ENCODE measurements around the gene TNNI3K. TPM values are rescaled to one million over a fixed set of nuclear protein-coding genes. Genes with fewer than 3 reads are reported as not detected.

TNNI3K gene
- total and polyA plus RNA-seq, 2 of the 8 experiments (the other 6 are each of a cell fraction or from before 2014, with no cell fraction given), result 0.41 to 0.48 TPM

DNA sequence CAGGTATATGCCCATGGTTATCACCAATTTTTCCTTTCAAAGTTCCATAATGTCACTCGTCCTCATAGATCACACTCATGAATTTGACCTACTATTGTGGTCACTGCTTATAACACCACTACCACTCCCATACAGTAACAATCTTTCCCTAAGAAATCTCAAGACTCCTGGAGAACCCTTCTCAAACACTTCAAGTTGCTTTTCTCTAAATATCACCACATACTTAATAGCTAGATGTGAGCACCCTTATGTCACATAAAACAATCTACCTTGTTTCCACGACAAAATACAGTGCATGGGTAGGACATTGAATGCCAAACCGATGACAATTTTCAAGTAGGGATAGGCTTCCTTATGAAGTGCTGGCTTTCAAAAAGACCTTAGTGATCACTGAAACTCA is 172.7 kb downstream of the TNNI3K start (continued):
- TF ChIP-seq CHD7 (IDR thresholded peaks at IDR 0.05; ENCODE audit: insufficient replicate concordance, low read length) (no peak), RAD21 (IDR thresholded peaks at IDR 0.05 in 1 of 2, conservative IDR thresholded peaks at IDR 0.05 in 1 of 2; ENCODE audit: low read depth in 2 of 2, low read length in 2 of 2) (no peak), SP1 (IDR thresholded peaks at IDR 0.05; ENCODE audit: low read depth, low read length) (no peak), SP2 (IDR thresholded peaks at IDR 0.05; ENCODE audit: low read length) (no peak), POLR2A (IDR thresholded peaks at IDR 0.05; ENCODE audit: control extremely low read depth in 1 of 2, low read depth in 2 of 2, low read length in 2 of 2) (no peak), BCL11A (IDR thresholded peaks at IDR 0.05; ENCODE audit: low read depth in 2 of 2, low read length in 2 of 2) (no peak), YY1 (IDR thresholded peaks at IDR 0.05; ENCODE audit: low read depth, low read length) (no peak), JUN (IDR thresholded peaks at IDR 0.05; ENCODE audit: low read depth, low read length) (no peak), CEBPB (IDR thresholded peaks at IDR 0.05; ENCODE audit: low read depth, low read length) (no peak), FOSL1 (IDR thresholded peaks at IDR 0.05; ENCODE audit: insufficient read depth, low read depth, low read length) (no peak)
- TF ChIP-seq, protein P1, sequence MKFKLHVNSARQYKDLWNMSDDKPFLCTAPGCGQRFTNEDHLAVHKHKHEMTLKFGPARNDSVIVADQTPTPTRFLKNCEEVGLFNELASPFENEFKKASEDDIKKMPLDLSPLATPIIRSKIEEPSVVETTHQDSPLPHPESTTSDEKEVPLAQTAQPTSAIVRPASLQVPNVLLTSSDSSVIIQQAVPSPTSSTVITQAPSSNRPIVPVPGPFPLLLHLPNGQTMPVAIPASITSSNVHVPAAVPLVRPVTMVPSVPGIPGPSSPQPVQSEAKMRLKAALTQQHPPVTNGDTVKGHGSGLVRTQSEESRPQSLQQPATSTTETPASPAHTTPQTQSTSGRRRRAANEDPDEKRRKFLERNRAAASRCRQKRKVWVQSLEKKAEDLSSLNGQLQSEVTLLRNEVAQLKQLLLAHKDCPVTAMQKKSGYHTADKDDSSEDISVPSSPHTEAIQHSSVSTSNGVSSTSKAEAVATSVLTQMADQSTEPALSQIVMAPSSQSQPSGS (IDR thresholded peaks at IDR 0.05; ENCODE audit: low read length), result no peak

Data from H1 (cell line).